Muscle of leg (tissue), 11 donors: ENCODE results near the gene SERTAD2. TPM values are rescaled to one million over a fixed set of nuclear protein-coding genes. Genes with fewer than 3 reads are reported as not detected.

Source experiments
- DNase-seq: peaks from one replicate; pipeline ENCODE4 v3.0.0; 2013
- H3K27ac ChIP-seq: one replicate; pipeline ENCODE4 v1.5.1; 2013; ENCODE audit warnings: mild to moderate bottlenecking, low read length, control low read depth
- H3K27me3 ChIP-seq: one replicate; pipeline ENCODE4 v1.6.1; 2013; ENCODE audit warnings: low read length; ENCODE audit not compliant: control insufficient read depth, insufficient read depth
- H3K36me3 ChIP-seq: one replicate; pipeline ENCODE4 v1.6.1; 2013; ENCODE audit warnings: low read length; ENCODE audit not compliant: control insufficient read depth, insufficient read depth
- H3K4me1 ChIP-seq: one replicate; pipeline ENCODE4 v1.6.1; 2013; ENCODE audit warnings: low read length; ENCODE audit not compliant: control insufficient read depth, insufficient read depth
- H3K4me3 ChIP-seq: one replicate; pipeline ENCODE4 v1.5.1; 2013; ENCODE audit warnings: low read length, control low read depth
- H3K9me3 ChIP-seq: replicated peaks from 2 replicates; pipeline ENCODE4 v1.6.1; 2013; ENCODE audit warnings: low read depth, low read length; ENCODE audit not compliant: control insufficient read depth
- WGBS: methylation state at CpG from one replicate; pipeline ENCODE4 v1.1.5; 2013; ENCODE audit warnings: missing lambda C conversion rate; ENCODE audit not compliant: insufficient coverage; 5-methylcytosine and 5-hydroxymethylcytosine counted together
- polyA plus RNA-seq, 8 donors: library from polyadenylated mRNA; unstranded; fragments of 120-200 nt; gene quantifications; one replicate each; pipeline versions ENCODE4 v1.2.1 to v1.2.3, GENCODE V29; 2013; ENCODE audit warnings: inconsistent platforms in 1 of 8, low replicate concordance in 1 of 8; ENCODE audit not compliant: insufficient read length in 8 of 8, insufficient read depth in 1 of 8
- total RNA-seq: library from RNA; stranded (reverse); fragments of 120-200 nt; gene quantifications from one replicate; pipeline ENCODE4 v1.2.4, GENCODE V29; 2013

Gene SERTAD2
- total and polyA plus RNA-seq, 9 donors = 11.0 to 30.4 (median 23.0) TPM

DNA sequence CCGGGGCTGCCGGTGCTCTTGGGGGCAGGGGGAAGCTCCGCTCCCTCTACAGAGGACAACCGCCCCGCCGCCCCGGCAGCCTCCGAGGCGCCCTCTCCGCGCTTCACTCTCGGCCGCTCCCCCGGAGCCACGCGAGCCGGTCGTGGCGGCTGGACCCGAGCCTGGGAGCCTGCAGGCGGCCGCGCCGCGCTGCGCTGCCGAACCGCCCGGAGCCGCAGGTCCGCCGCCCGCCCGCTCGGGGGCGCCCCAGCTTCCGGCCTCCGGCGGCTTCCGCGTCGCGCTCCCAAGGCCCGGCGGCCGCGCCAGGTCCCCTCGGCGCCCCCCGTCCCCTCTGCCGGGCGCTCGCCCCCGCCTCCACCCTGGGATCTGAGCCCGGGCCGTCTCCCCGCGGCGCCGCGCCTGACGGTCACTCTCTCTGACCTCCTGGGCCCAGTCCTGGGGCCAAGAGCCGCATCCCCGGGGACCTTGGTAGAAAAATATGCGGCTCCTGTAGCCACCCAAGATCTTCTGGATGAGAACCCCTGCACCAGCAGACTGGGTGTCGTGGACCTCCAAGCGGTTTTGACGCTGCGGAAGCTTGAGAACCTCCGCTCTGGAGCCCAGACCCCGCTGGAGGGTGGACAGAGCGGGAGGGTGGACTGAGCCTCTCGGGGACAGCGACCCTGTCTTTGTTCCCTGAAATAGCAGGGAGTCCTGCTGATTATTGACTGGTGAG lies 44.3 kb downstream of the SERTAD2 start:
- peak; percentile 71 for DNase-seq

DNA sequence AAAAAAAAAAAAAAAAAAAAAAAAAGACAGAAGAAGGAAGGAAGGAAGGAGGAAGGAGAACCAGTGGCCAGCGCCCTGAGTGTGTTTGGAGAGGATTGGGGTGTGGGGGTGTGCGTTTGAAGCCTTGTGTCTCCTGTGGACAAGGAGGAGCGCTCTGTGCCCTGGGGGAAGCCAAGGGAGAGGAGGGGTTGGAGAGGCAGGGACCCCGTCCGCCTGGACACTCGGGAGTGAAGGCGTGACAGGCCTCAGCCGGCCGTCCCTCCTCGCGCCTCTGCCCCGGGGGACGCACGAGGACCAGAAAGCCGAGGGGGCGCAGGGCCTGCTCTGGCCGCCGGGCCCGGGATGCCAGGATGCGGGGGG lies 44.9 kb downstream of the SERTAD2 start:
- H3K27ac ChIP-seq = peak overlapping the region; percentile 42
- H3K4me1 ChIP-seq = peaks cover 39% of the 10 kb centered on the region
- peaks cover 2% of the 10 kb centered on the region for H3K27me3 ChIP-seq
- 19% methylated on average over 14 of the region's 20 CpGs for WGBS
- DNase-seq = no peak
- no peaks in the 10 kb centered on the region for H3K9me3 ChIP-seq
- no peaks in the 10 kb centered on the region for H3K36me3 ChIP-seq
- peak overlapping the region; percentile 31 for H3K4me3 ChIP-seq

More for the DNA sequence above, 44.3 kb downstream of the SERTAD2 start:
- peak overlapping the region; percentile 43 for H3K27ac ChIP-seq
- no peaks in the 10 kb centered on the region for H3K9me3 ChIP-seq
- WGBS = 2% methylated on average over 74 of the region's 74 CpGs
- peaks cover 39% of the 10 kb centered on the region for H3K4me1 ChIP-seq
- peak overlapping the region; percentile 38 for H3K4me3 ChIP-seq
- peaks cover 2% of the 10 kb centered on the region for H3K27me3 ChIP-seq
- no peaks in the 10 kb centered on the region for H3K36me3 ChIP-seq

DNA sequence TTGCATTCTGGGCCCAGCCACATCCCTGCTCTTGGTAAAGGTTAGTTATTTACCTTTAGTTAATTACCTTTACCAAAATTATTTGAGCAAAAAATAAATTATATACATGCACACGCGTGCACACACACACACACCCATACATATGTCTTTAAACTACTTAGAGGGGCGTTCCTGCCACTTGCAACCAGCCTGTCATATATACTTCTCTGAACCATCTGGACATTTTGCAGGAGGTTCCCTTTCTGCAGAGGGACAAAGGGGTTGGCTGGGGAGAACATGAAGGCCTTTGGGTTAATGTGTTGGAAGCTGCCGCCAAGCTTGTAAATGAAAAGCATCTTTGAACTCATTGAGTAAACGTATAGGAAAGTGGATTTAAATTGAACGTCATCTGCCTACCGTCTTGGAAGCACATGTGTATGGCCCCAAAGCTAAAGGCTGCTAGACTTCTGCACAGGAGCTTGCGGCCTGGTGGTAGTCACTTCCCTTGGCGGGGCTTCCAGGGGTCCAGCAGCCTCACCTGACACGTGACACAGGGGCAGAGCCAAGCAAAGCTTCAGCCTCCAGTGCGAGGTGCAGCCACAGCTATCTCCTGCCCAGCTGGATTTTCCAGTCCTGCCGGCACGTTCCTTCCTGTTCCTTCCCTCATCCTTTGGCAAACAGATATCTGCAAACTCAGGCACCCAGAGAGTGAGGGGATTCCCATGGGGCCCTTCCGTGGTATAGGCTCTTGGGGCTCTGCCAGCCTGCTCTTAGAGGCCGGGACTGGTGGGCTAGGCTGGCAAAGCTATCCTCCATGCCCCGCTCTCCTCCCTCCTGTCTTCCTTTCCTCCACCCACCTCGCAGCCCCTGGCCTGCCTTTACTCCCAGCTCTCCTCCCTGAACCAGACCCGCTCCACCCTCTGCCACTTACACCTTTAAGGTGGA lies 46.1 kb downstream of the SERTAD2 start:
- Histone ChIP-seq H3K4me1 (peaks cover 39% of the 10 kb centered on the region), H3K9me3 (no peaks in the 10 kb centered on the region), H3K27me3 (peaks cover 2% of the 10 kb centered on the region), H3K36me3 (no peaks in the 10 kb centered on the region), H3K4me3 (no peak overlapping the region), H3K27ac (peak overlapping the region; percentile 82)
- DNase-seq = no peak
- 52% methylated on average over 10 of the region's 18 CpGs for WGBS

DNA sequence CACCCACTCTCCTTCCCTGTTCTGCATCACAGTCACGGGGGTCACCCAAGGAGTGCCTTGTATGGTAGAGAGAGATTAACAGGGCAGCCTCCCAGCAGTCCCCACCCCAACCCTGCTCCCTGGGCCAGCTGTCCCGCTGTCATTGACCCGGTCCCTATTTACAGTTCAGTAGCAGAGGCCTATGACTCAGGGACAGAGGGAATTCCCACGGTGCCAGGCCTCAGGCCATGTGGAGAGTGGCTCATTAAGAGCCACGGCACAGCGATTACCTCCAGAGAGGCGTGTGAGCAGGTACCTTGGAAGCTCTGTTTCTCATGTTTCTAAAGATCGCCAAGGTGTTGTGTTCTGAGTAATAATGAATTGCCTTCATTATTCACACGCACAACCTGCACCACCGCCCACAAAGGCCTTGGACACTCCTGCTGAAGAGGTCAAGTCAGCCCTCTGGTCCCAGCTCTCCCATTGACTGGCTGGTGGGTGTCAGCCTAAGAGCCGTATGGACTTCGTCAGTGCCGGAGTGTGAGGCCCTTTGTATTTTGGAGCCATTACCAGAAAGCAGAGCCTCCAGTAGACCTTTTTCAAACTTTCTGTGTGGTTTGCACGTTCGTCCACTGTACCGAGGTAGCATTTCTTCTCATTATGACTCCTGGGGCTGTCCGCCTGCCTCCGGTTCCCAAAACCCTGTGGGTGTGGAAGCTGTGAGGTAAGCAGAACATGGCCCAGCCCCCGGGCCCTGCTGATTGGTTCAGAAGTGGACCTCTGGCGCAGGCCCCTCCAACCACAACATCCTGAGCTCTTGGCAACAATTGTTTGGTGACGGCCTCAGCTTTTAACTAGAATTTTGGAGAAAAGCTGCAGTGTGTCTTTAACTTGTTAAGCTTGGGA lies 47.0 kb downstream of the SERTAD2 start:
- Histone ChIP-seq H3K27ac (peak overlapping the region; percentile 82), H3K4me3 (peak overlapping the region; percentile 28)

DNA sequence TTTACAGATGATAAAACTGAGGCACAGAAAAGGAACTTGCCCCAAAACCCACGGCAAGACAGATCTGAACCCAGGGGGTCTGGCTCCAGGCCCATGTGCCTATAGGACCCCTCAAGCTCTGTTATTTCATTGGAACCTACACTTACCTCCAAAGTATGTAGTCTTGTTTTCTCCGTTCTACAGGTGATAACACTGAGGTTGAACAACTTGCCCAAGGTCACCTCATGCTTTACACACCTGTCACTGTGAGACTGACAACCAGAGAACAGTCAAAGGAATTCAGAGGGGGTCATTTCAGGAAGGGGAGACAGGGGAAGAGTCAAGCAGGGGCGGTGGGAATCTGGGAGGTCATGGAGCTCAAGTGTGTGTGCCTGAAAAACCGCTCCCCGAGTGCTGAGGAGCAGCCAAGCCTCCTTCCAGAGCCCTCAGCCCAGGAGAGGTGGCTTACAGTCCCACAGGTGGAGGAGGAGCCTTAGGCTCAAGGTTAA lies 47.7 kb downstream of the SERTAD2 start:
- H3K4me3 ChIP-seq = no peak overlapping the region
- H3K4me1 ChIP-seq = peaks cover 39% of the 10 kb centered on the region
- H3K27me3 ChIP-seq = no peaks in the 10 kb centered on the region
- H3K27ac ChIP-seq = peak overlapping the region; percentile 82
- no peaks in the 10 kb centered on the region for H3K36me3 ChIP-seq
- 83% methylated on average over 2 of the region's 5 CpGs for WGBS
- no peak for DNase-seq
- H3K9me3 ChIP-seq = no peaks in the 10 kb centered on the region

More for the DNA sequence above, 47.0 kb downstream of the SERTAD2 start:
- 46% methylated on average over 13 of the region's 21 CpGs for WGBS
- peak; percentile 98 for DNase-seq
- peaks cover 39% of the 10 kb centered on the region for H3K4me1 ChIP-seq
- no peaks in the 10 kb centered on the region for H3K36me3 ChIP-seq
- no peaks in the 10 kb centered on the region for H3K9me3 ChIP-seq
- peaks cover 2% of the 10 kb centered on the region for H3K27me3 ChIP-seq

DNA sequence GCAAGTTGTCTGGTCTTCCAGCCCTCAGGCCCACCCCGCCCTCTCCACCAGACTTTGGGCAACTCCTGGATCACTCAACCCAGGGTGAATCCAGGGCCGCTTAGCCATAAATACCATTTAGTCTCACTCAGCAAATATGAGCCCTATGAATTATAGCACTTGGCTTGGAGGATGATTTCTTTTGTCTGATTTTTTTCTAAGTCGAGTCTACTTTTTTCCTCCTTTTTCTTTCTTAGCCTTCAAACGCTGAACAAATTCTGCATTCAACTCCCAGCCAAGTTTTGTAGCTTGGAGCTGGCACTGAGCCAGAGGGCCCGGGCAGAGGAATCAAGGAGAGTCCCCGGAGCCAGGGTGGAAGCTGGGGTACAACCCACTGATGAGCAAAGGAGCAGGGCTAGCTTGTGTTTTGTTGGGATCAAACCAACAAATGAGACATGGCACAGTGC lies 48.7 kb downstream of the SERTAD2 start:
- Histone ChIP-seq H3K4me3 (no peak overlapping the region), H3K9me3 (no peaks in the 10 kb centered on the region), H3K4me1 (peaks cover 36% of the 10 kb centered on the region), H3K27ac (no peak overlapping the region), H3K36me3 (no peaks in the 10 kb centered on the region), H3K27me3 (no peaks in the 10 kb centered on the region)
- peak; percentile 62 for DNase-seq
- WGBS = 32% methylated on average over 3 of the region's 6 CpGs

DNA sequence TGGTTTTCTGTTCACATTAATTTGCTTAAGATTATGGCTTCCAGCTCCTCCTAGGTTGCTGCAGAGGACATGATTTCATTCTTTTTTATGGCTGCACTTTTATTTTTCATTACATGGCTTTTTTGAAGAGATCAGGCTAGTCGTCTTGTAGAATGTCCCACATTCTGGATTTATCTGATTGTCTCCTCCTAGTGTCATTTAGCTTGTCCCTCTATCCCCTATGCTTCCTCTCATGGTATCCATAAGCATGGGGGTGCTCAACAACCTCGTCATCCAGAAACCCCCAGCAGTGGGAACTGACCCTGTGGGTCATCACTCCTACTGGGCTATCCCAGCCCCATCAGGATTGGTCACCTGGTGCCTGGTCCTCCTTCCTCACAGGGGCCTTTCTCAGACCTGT lies 49.6 kb downstream of the SERTAD2 start:
- WGBS = 80% methylated on average over 1 of the region's 2 CpGs
- no peak for DNase-seq
- Histone ChIP-seq H3K4me3 (no peak overlapping the region), H3K9me3 (no peaks in the 10 kb centered on the region), H3K36me3 (no peaks in the 10 kb centered on the region), H3K27me3 (no peaks in the 10 kb centered on the region), H3K27ac (no peak overlapping the region), H3K4me1 (peaks cover 39% of the 10 kb centered on the region)

DNA sequence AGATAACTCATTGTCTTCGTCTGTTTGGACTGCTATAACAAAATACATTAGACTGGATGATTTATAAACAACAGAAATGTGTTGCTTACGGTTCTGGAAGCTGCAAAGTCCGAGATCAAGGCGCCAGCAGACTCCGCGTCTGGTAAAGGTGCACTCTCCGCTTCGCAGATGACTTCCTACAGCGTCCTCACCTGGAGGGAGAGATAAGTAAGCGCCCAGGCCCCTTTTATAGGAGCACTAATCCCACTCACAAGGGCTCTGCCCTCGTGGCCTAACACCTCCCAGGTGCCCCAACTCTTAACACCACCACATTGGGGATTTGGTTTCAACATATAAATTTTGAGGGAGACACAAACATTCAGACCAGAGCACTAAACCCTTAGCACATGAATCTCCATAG lies 51.3 kb downstream of the SERTAD2 start:
- 97% methylated on average over 6 of the region's 11 CpGs for WGBS
- no peak overlapping the region for H3K27ac ChIP-seq

DNA sequence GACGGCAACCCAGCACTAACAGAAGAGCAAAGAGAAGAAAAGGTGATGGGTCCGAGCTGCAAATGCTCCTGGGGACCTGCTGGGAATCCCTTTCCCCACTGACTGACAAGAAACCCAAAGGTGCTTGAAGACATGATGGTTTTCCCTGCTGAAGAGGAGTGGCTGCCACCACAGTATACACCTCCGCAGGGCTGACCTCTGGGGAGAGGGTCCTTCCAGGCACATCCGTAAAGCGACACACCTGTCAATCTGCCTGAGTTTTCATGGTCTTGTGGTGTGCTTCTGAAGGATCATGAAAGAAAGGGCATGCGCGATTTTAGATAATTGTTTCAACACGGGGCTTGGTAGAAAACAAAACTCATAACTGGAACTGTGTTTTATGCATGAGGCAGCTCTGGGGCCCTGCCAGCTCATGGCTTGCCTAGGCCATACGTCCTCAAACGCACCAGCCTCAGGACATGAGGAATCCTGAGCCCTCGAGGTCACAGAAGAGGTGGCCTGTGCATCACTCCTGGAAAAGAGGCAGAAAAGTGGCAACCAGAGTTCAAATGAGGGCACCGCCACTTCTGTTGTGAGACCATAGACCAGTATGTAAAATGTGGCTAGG lies 51.8 kb downstream of the SERTAD2 start:
- H3K4me1 ChIP-seq = peaks cover 23% of the 10 kb centered on the region
- H3K4me3 ChIP-seq = no peak overlapping the region
- H3K36me3 ChIP-seq = no peaks in the 10 kb centered on the region
- no peak for DNase-seq
- no peaks in the 10 kb centered on the region for H3K9me3 ChIP-seq
- 59% methylated on average over 10 of the region's 12 CpGs for WGBS
- H3K27me3 ChIP-seq = no peaks in the 10 kb centered on the region
- H3K27ac ChIP-seq = no peak overlapping the region

More for the DNA sequence above, 51.3 kb downstream of the SERTAD2 start:
- Histone ChIP-seq H3K4me1 (peaks cover 29% of the 10 kb centered on the region), H3K4me3 (no peak overlapping the region), H3K27me3 (no peaks in the 10 kb centered on the region), H3K9me3 (no peaks in the 10 kb centered on the region), H3K36me3 (no peaks in the 10 kb centered on the region)
- DNase-seq = no peak
